HG02642 (cell line): ENCODE measurements around the gene PGM2.

Experiments used
- ATAC-seq: cut with Tn5 transposase; IDR thresholded peaks from one replicate; pipeline ENCODE4 v1.9.1; 2021; ENCODE audit warnings: mild to moderate bottlenecking; ENCODE audit not compliant: unreplicated experiment, poor library complexity

PGM2 gene

DNA sequence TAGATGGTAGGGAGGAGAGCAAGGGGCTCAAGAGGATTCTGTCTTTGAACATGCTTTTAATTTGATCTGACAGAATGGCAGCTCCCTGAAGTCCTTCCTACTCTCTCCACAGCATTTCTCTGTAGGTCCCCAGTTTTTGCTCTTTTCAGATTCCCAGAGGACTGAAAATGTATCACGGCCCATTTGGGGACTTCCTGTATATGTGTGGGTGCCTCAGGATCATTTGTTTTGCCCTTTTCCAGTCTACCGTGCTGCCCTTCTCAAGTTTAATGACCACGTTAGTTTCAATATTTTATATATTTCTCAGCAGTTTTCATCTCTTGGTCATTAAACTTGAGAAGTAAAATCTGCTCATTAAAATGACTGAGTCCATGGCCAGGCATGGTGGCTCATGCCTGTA, 66.7 kb downstream of the PGM2 start:
- no peak for ATAC-seq

DNA sequence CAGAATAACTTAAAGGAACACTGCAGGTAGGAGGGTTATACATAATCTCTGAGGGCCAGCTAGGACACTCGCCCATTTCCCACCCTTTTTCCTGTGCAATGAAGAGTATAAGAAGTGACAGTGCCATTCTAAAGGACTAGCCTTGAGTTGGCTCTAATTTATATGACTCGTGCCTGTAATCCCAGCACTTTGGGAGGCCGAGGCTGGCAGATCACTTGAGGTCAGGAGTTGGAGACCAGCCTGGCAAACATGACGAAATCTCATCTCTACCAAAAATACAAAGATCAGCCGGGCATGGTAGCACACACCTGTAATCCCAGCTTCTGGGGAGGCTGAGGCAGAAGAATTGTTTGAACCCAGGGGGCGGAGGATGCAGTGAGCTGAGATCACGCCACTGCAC, 68.8 kb downstream of the PGM2 start:
- ATAC-seq = no peak

DNA sequence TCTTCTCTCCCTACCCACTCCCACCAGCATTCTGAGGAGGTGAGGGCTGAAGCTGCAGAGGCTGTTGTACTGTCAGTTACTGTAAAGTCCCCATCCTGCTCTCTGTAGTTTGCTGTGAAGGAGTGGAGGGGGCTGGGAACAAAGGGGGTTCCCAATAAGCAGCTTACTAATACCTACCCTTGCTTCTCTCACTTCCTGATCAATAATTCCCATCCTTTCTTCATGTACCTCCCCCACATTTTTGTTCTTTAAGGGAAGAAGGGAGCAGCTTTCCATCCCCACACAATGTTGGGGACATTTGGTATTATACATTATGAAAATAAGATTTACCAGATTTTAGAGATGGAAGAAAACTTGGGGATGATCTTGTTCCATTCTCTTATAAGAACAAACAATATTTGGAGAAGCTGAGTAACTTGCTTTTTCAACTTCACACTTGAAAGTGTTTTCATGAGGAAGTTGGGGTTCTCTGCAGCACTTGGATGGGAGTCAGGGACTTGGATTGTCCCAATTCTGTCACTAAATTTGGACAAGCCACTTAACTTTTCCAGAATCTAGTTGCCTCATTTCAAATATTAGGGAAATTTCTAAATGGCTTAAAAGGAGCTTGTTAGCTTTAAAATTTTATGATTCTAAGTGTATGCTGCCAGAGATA, 69.8 kb downstream of the PGM2 start:
- ATAC-seq = no peak

DNA sequence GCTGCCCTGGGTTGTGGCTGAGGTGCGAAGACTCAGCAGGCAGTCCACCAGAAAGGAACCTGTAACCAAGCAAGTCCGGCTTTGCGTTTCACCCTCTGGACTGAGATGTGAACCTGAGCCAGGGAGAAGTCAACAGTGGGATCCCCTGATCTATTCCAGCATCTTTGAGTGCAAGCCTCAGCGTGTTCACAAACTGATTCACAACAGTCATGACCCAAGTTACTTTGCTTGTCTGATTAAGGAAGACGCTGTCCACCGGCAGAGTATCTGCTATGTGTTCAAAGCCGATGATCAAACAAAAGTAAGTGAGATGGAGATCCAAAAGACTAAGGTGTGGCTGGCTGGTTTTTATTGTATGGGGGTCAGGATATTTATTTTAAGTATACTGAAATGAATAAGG, 75.7 kb downstream of the PGM2 start:
- no peak for ATAC-seq

DNA sequence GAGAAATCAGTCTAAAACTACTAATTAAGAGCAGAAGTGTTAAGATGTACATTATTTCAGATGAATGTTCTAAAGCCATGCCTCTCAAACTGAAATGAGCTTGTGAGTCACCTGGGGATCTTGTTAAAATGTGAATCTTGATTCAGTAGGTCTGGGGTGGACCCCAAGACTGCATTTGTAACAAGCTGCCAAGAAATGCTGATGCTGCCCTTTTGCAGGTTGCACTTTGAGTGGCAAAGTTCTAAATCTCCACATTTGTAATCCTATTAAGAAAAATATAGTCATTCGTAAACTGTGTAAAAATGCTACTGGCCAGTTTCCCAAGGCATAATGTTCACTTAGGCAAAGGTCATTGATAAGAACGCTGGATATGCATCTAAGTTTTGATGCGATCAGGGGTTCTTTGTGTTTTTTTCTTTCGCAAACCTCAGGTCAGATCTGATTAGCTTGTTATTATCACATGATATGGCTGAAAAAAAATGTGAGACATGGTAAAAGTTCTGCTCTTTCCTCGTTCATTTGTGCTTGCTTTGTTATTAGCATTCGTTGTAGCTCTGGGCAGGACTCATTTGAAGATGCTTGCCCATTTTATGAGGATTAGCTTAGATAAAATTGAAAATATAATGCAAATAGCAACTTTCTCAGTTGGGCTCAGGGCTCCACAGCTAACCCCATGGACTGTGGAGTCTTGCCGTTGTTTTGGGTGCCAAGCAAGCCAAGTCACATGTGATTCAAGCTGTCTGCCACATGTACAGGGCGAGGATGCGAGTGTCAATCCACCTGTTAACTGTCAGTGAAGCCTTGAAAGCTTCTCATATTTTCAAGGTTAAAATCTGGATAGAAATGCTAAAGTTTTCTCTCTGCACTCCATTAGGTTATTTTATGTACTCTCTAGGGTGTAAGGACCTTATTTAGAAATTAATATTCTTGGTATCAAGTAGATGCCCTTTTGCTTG, 76.5 kb downstream of the PGM2 start:
- ATAC-seq = no peak

DNA sequence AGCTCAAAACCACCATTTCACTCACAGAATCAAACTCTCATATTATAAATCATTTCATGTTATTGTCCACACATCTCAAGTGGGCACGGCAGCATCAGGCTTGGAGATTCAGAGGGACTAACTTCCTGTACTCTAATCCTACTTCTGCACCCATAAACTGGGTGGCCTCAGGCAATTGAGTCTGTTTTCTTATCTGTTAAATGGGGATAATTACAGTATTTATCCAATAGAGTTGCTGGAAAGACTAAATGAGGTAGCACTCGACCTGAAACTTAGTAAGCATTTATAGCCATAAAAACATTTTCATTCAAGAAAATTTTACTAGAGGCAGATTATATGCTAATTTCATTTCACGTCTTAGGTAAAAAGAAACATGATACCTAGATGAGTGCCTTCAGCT, 77.4 kb downstream of the PGM2 start:
- ATAC-seq = no peak

DNA sequence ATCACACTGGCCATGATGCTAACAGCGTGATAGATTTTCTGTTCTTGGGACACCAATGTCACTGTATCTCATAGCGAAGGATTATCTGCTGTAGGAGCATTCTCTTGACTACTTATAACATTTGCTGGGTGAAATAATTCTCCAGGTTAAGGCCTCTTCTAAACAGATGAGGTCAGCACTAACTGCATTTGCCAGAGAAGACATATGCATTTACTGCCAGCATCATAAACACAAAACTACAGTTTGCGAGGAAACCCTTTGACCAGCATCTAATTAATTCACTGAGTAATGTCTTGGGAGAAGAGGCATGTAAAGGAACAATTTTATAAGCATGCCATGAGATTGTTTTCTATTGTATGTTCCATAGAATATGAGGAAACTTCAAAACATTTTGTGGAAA, 78.3 kb downstream of the PGM2 start:
- ATAC-seq = no peak

DNA sequence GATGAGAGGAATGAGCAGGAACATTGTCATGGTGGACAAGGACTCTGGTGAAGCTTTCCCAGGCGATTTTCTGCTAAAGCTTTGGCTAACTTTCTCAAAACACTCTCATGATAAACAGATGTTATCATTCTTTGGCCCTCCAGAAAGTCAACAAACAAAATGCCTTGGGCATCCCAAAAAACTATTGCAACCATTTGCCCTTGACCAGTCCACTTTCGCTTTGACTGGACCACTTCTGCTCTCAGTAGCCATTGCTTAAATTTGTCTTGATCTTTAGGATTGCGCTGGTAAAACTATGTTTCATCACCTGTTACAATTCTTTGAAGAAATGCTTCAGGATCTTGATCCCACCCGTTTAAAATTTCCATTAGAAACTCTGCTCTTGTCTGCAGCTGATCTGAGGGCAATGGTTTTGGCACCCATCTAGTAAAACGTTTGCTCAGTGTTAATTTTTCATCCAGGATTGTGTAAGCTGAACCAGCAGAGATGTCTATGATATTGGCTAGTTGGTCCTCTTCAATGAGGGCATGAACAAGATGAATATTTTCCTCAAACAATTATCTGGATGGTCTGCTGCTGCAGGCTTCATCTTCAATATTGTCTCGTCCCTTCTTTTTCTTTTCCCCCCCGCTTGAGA, 79.2 kb downstream of the PGM2 start:
- ATAC-seq = no peak

DNA sequence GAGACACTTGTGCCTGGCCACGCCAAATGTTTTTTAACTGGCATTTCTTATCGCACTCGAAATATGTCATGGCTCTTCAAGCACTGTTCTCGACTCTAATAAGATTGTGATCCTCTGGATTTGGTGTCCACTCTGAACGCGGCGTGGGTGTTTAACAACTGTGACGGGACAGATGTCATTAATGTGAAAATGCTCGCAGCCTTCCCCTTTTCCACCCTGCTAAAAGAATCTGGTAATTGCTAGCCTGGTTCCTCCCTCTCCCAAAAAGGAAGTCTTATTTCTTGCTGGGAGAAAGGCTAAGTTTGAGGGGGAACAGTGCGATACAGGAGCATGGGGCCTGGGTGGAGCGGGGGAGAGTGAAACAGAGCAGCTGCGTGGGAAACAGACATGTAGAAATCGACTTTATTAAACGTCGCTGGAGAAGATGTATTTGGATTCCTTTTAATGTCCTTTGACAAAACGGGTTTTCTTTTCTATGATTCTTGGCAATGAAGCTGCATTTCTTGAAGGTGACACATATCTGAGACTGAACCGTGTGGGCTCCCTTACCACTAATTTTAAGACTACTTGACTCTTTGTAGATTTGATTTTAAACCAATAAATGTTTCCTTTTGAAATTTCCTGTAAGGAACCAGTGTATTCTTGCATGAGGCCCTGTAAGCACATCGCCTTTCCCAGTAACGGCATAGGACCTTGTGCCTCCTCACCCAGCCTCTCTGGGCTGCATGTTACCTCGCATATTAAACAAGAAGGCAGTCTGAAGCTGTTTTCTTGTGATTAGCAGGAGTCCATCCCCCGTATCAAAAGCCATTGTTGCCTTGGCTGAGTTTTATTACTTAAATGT, 82.2 kb downstream of the PGM2 start:
- no peak for ATAC-seq

DNA sequence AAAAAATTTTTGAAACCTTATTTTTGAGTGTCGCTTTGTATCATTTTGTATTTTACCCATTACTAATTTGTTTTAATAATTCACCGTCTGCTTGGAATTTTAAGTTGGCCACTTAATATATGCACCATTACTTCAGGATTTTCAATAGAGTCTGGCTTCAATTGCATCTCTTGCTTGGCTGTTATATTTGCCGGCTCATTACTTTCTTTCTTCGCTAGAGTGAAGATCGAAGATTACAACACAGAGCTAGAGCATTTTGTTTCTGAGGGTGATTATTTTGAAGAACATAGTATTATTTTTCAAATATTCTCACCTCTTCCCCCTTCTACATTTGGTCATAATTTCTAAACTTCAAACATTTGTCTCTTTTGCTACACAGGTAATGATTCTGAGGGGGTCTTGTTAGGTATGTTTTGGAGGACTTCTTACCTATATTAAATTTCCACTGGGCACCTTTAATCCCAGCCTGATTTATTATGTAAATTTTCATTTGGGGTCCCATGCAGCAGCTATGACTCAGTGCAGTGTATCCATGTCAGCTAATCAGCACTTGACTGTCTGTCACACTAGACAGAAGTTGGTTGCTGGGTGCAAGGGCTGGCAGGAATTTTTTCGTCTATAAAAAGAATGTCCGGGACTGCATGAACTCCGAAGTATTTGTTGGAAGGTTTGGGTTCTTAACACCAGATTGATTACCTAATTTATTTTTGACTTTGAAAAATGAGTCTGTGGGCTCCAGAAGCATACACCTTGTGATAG, 83.0 kb downstream of the PGM2 start:
- no peak for ATAC-seq

DNA sequence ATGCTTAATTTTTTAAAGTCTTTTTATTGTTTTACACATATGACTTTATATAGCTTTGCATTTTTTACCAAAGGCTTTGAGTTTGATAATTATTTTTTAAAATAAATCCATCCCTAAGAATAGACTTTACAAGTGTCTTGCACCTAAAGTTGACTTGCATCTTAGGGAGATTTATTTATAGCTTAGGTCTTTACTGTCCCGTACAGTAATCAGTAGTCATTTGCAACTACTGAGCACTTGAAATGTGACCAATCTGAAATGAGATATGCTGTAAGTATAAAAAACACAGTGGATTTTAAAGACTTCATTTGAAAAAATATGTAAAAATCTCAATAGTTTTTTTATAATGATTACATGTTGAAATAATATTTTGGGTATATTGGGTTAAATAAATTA, 83.6 kb downstream of the PGM2 start:
- ATAC-seq = no peak
